ENCODE data around the gene ZFP69B.

The ZFP69B gene

GRCh38 chr1:40414331-40414730 is 35.9 kb upstream of the ZFP69B start:
- Histone ChIP-seq H3K27ac (ENCODE audit: low read depth, low read length, poor library complexity, severe bottlenecking) (no peak overlapping the region), H3K79me2 (ENCODE audit: insufficient read depth, low read length) (no peaks in the 10 kb centered on the region), H3K36me3 (ENCODE audit: insufficient read depth, low read length) (peaks cover 78% of the 10 kb centered on the region), H3K4me1 (ENCODE audit: insufficient read depth, low read length, severe bottlenecking) (no peaks in the 10 kb centered on the region), H3K27me3 (ENCODE audit: insufficient read depth, low read length) (no peaks in the 10 kb centered on the region), H3K9me3 (ENCODE audit: low read length) (no peaks in the 10 kb centered on the region), H4K20me1 (ENCODE audit: insufficient read depth, low read length) (no peaks in the 10 kb centered on the region), H3K4me3 (ENCODE audit: low read depth, low read length, poor library complexity, severe bottlenecking) (no peak overlapping the region), H3K9ac (ENCODE audit: low read length) (no peak overlapping the region), H3F3A (ENCODE audit: insufficient read depth, low read length) (no peaks in the 10 kb centered on the region), H2AFZ (ENCODE audit: low read length) (no peak overlapping the region), H3K9me2 (ENCODE audit: low read depth, low read length) (no peaks in the 10 kb centered on the region), H3K4me2 (ENCODE audit: low read length) (no peak overlapping the region)
- no peak for TF ChIP-seq EZH2 (IDR thresholded peaks at IDR 0.05; ENCODE audit: borderline replicate concordance, low read length)
- TF ChIP-seq CTCF (IDR thresholded peaks at IDR 0.05; ENCODE audit: low read length): no peak

- H3K27ac ChIP-seq (ENCODE audit: low read depth, low read length, poor library complexity, severe bottlenecking): no peak overlapping the region
- H3K4me2 ChIP-seq (ENCODE audit: low read length): no peak overlapping the region
- no peaks in the 10 kb centered on the region for H3K79me2 ChIP-seq (ENCODE audit: insufficient read depth, low read length)
- H3F3A ChIP-seq (ENCODE audit: insufficient read depth, low read length): no peaks in the 10 kb centered on the region
- H4K20me1 ChIP-seq (ENCODE audit: insufficient read depth, low read length): no peaks in the 10 kb centered on the region
- H3K9ac ChIP-seq (ENCODE audit: low read length): no peak overlapping the region
- H3K27me3 ChIP-seq (ENCODE audit: insufficient read depth, low read length): no peaks in the 10 kb centered on the region
- H3K4me3 ChIP-seq (ENCODE audit: low read depth, low read length, poor library complexity, severe bottlenecking): no peak overlapping the region
- TF ChIP-seq EZH2 (IDR thresholded peaks at IDR 0.05; ENCODE audit: borderline replicate concordance, low read length) (no peak), CTCF (IDR thresholded peaks at IDR 0.05; ENCODE audit: low read length) (no peak)
- H3K9me2 ChIP-seq (ENCODE audit: low read depth, low read length): no peaks in the 10 kb centered on the region
- H3K36me3 ChIP-seq (ENCODE audit: insufficient read depth, low read length): peaks cover 69% of the 10 kb centered on the region
- no peak overlapping the region for H2AFZ ChIP-seq (ENCODE audit: low read length)
- no peaks in the 10 kb centered on the region for H3K9me3 ChIP-seq (ENCODE audit: low read length)
- no peaks in the 10 kb centered on the region for H3K4me1 ChIP-seq (ENCODE audit: insufficient read depth, low read length, severe bottlenecking)
These were observed 33.6 kb upstream of the ZFP69B start for GRCh38 chr1:40416709-40417108.

- Histone ChIP-seq H3K79me2 (ENCODE audit: insufficient read depth, low read length) (no peaks in the 10 kb centered on the region), H3K9ac (ENCODE audit: low read length) (no peak overlapping the region), H3F3A (ENCODE audit: insufficient read depth, low read length) (no peaks in the 10 kb centered on the region), H3K4me3 (ENCODE audit: low read depth, low read length, poor library complexity, severe bottlenecking) (no peak overlapping the region), H3K9me3 (ENCODE audit: low read length) (no peaks in the 10 kb centered on the region), H3K4me1 (ENCODE audit: insufficient read depth, low read length, severe bottlenecking) (no peaks in the 10 kb centered on the region), H3K36me3 (ENCODE audit: insufficient read depth, low read length) (peaks cover 41% of the 10 kb centered on the region), H4K20me1 (ENCODE audit: insufficient read depth, low read length) (no peaks in the 10 kb centered on the region), H3K27ac (ENCODE audit: low read depth, low read length, poor library complexity, severe bottlenecking) (no peak overlapping the region), H3K27me3 (ENCODE audit: insufficient read depth, low read length) (no peaks in the 10 kb centered on the region), H3K9me2 (ENCODE audit: low read depth, low read length) (no peaks in the 10 kb centered on the region), H3K4me2 (ENCODE audit: low read length) (no peak overlapping the region), H2AFZ (ENCODE audit: low read length) (no peak overlapping the region)
- TF ChIP-seq CTCF (IDR thresholded peaks at IDR 0.05; ENCODE audit: low read length) (no peak), EZH2 (IDR thresholded peaks at IDR 0.05; ENCODE audit: borderline replicate concordance, low read length) (no peak)
These were observed 28.6 kb upstream of the ZFP69B start for GRCh38 chr1:40421431-40422384.
